A549 (cell line): Measurements from ENCODE around the gene RFX1. TPM values are rescaled to one million over a fixed set of nuclear protein-coding genes. Genes with fewer than 3 reads are reported as not detected.

Experiments
- ATAC-seq, 2 experiments: fragments of 200-7000 bp in 1 of 2; fragments of >200 bp in 1 of 2; cut with Nextera tagmentation in 1 of 2; cut with Tn5 transposase in 1 of 2; 3 replicates each; pipeline versions ENCODE4 v1.8.0 to v1.9.1; 2018 to 2020; ENCODE audit warnings: mild to moderate bottlenecking in 1 of 2, moderate library complexity in 1 of 2
- CTCF ChIA-PET: fragments of 300-600 bp; sonication (Branson Sonifier 250); formaldehyde crosslinking; extraction: SDS; loops from one replicate; lab custom pipeline; 2021; ENCODE audit warnings: antibody characterized with exemption, inconsistent platforms; lab: Yijun Ruan, JAX
- POLR2A ChIA-PET: fragments of 350-600 bp; formaldehyde crosslinking; extraction: SDS; loops from one replicate; lab custom pipeline; 2021; ENCODE audit warnings: antibody characterized with exemption, inconsistent platforms; lab: Yijun Ruan, JAX
- DNase-seq, 2 experiments: peaks; one replicate each; pipeline versions ENCODE4 v3.0.0 to v3.0.0-alpha.2; 2011 to 2016; ENCODE audit warnings: low read depth in 1 of 2, low spot score in 1 of 2
- FAIRE-seq: peaks from 2 replicates; lab custom pipeline; 2011; peaks lifted over from hg19 to GRCh38; lab: Jason Lieb, UNC
- H3K27ac ChIP-seq, 2 experiments: fragments of >200 bp; sonication (Bioruptor Twin); formaldehyde crosslinking; 3 replicates each; pipeline ENCODE4 v1.5.1; 2016 to 2017
- H3K4me1 ChIP-seq: fragments of >200 bp; sonication (Bioruptor Twin); formaldehyde crosslinking; 3 replicates; pipeline ENCODE4 v1.6.1; 2016
- H3K4me2 ChIP-seq: fragments of >200 bp; sonication (Bioruptor Twin); formaldehyde crosslinking; 3 replicates; pipeline ENCODE4 v1.6.1; 2016
- H3K4me3 ChIP-seq: fragments of >200 bp; sonication (Bioruptor Twin); formaldehyde crosslinking; 3 replicates; pipeline ENCODE4 v1.5.1; 2016
- H3K9me3 ChIP-seq: fragments of >200 bp; sonication (Bioruptor Twin); formaldehyde crosslinking; 3 replicates; pipeline ENCODE4 v1.6.1; 2016
- BCL3 ChIP-seq: fragments of >200 bp; sonication (Bioruptor Twin); formaldehyde crosslinking; IDR thresholded peaks from 3 replicates; pipeline ENCODE4 v1.6.1; 2016
- CBX8 ChIP-seq: fragments of 200-600 bp; sonication (generic); IDR thresholded peaks from 2 replicates; pipeline ENCODE4 v1.6.1; 2016
- CEBPB ChIP-seq, 2 experiments: fragments of >200 bp in 1 of 2; sonication (Bioruptor Twin) in 1 of 2; formaldehyde crosslinking in 1 of 2; IDR thresholded peaks; 2 replicates each; pipeline ENCODE4 v1.6.1; 2012 to 2016
- CHD2 ChIP-seq: fragments of 150-350 bp; IDR thresholded peaks from 2 replicates; pipeline ENCODE4 v1.6.1; 2014; ENCODE audit warnings: low read length; ENCODE audit not compliant: partially characterized antibody
- EP300 ChIP-seq, 2 experiments: fragments of >200 bp; sonication (Bioruptor Twin); formaldehyde crosslinking; IDR thresholded peaks; 2 replicates in 1 of 2; 3 replicates in 1 of 2; pipeline ENCODE4 v1.6.1; 2016 to 2017
- ESRRA ChIP-seq: fragments of 150-350 bp; IDR thresholded peaks from 2 replicates; pipeline ENCODE4 v1.6.1; 2014; ENCODE audit warnings: mild to moderate bottlenecking, low read length, borderline replicate concordance
- GATA3 ChIP-seq: IDR thresholded peaks from 2 replicates; pipeline ENCODE4 v1.6.1; 2012; ENCODE audit warnings: borderline replicate concordance
- HMGXB4 ChIP-seq: fragments of 250-450 bp; sonication (Bioruptor Pico); IDR thresholded peaks from 2 replicates; pipeline ENCODE4 v1.5.0; 2021; ENCODE audit warnings: mild to moderate bottlenecking, moderate library complexity, borderline replicate concordance
- HOXA7 ChIP-seq: fragments of 250-450 bp; sonication (Bioruptor Pico); IDR thresholded peaks from 2 replicates; pipeline ENCODE4 v1.5.0; 2020; ENCODE audit warnings: mild to moderate bottlenecking, moderate library complexity
- HOXB13 ChIP-seq: fragments of 250-450 bp; sonication (Bioruptor Pico); IDR thresholded peaks from 2 replicates; pipeline ENCODE4 v1.5.0; 2020; ENCODE audit warnings: low read depth, mild to moderate bottlenecking, moderate library complexity
- JUNB ChIP-seq: fragments of >200 bp; sonication (Bioruptor Twin); formaldehyde crosslinking; IDR thresholded peaks from 2 replicates; pipeline ENCODE4 v1.6.1; 2016
- MAZ ChIP-seq: fragments of 150-350 bp; IDR thresholded peaks from 2 replicates; pipeline ENCODE4 v1.6.1; 2014; ENCODE audit warnings: antibody characterized with exemption, low read depth, low read length, borderline replicate concordance
- NPAS2 ChIP-seq: fragments of 250-450 bp; sonication (Bioruptor Pico); IDR thresholded peaks from 2 replicates; pipeline ENCODE4 v1.8.0; 2022; ENCODE audit warnings: mild to moderate bottlenecking, moderate library complexity, borderline replicate concordance
- PHF8 ChIP-seq: fragments of 200-600 bp; sonication (generic); IDR thresholded peaks from 2 replicates; pipeline ENCODE4 v1.6.1; 2016; ENCODE audit warnings: low read depth, mild to moderate bottlenecking, antibody characterized with exemption, moderate library complexity, borderline replicate concordance
- RAD21 ChIP-seq, 2 experiments: fragments of >200 bp in 1 of 2; sonication (Bioruptor Twin) in 1 of 2; formaldehyde crosslinking in 1 of 2; IDR thresholded peaks in 1 of 2; conservative IDR thresholded peaks in 1 of 2; 2 replicates in 1 of 2; 3 replicates in 1 of 2; pipeline ENCODE4 v1.6.1; 2012 to 2018; ENCODE audit warnings: inconsistent platforms in 1 of 2
- RARB ChIP-seq: fragments of 250-450 bp; sonication (Bioruptor Pico); IDR thresholded peaks from 2 replicates; pipeline ENCODE4 v1.8.0; 2021; ENCODE audit warnings: mild to moderate bottlenecking, moderate library complexity
- RFX5 ChIP-seq: fragments of 450-650 bp; IDR thresholded peaks from 2 replicates; pipeline ENCODE4 v1.7.1; 2014; ENCODE audit warnings: antibody characterized with exemption, mild to moderate bottlenecking, moderate library complexity
- SMC3 ChIP-seq: fragments of >200 bp; sonication (Bioruptor Twin); formaldehyde crosslinking; IDR thresholded peaks from 3 replicates; pipeline ENCODE4 v1.6.1; 2018; ENCODE audit warnings: inconsistent platforms
- SREBF2 ChIP-seq: fragments of 450-650 bp; IDR thresholded peaks from 2 replicates; pipeline ENCODE4 v1.6.1; 2014; ENCODE audit warnings: mild to moderate bottlenecking, moderate library complexity
- TP53 ChIP-seq: fragments of 250-450 bp; sonication (Bioruptor Pico); IDR thresholded peaks from 2 replicates; pipeline ENCODE4 v1.5.0; 2021; ENCODE audit warnings: mild to moderate bottlenecking, moderate library complexity
- ZFP36 ChIP-seq: fragments of 450-650 bp; IDR thresholded peaks from 2 replicates; pipeline ENCODE4 v1.6.1; 2014; ENCODE audit warnings: borderline replicate concordance; ENCODE audit not compliant: partially characterized antibody
- ZNF302 ChIP-seq: fragments of 250-450 bp; sonication (Bioruptor Pico); IDR thresholded peaks from 2 replicates; pipeline ENCODE4 v1.9.0; 2021; ENCODE audit warnings: inconsistent platforms, mild to moderate bottlenecking, moderate library complexity
- ZSCAN20 ChIP-seq: fragments of 250-450 bp; sonication (Bioruptor Pico); IDR thresholded peaks from 2 replicates; pipeline ENCODE4 v1.8.0; 2022; ENCODE audit warnings: mild to moderate bottlenecking, moderate library complexity
- WGBS: methylation state at CpG from one replicate; pipeline ENCODE4 v1.1.6; 2017; ENCODE audit errors: missing lambda C conversion rate; 5-methylcytosine and 5-hydroxymethylcytosine counted together
- polyA plus RNA-seq, 4 experiments: library from polyadenylated mRNA; depleted of rRNA in 3 of 4; stranded (reverse); fragments of >200 nt; fragmentation: RNase III in 1 of 4; extraction: RNeasy Plus Mini Kit Qiagen cat#74134 plus additional on column Dnase treatment in 1 of 4; gene quantifications; 2 replicates in 3 of 4; 3 replicates in 1 of 4; pipeline ENCODE4 v1.2.3, GENCODE V29; 2011 to 2017
- TF ChIP-seq, protein P1 (sequence below): fragments of >200 bp; sonication (Bioruptor Twin); formaldehyde crosslinking; IDR thresholded peaks from 3 replicates; pipeline ENCODE4 v1.5.1; 2016
- TF ChIP-seq, protein P2 (sequence below): IDR thresholded peaks from 2 replicates; pipeline ENCODE4 v1.6.1; 2012

Gene RFX1
- polyA plus RNA-seq, 2 of the 4 experiments (the other 2 are of a cell fraction) = 0.57 to 5.4 TPM

DNA sequence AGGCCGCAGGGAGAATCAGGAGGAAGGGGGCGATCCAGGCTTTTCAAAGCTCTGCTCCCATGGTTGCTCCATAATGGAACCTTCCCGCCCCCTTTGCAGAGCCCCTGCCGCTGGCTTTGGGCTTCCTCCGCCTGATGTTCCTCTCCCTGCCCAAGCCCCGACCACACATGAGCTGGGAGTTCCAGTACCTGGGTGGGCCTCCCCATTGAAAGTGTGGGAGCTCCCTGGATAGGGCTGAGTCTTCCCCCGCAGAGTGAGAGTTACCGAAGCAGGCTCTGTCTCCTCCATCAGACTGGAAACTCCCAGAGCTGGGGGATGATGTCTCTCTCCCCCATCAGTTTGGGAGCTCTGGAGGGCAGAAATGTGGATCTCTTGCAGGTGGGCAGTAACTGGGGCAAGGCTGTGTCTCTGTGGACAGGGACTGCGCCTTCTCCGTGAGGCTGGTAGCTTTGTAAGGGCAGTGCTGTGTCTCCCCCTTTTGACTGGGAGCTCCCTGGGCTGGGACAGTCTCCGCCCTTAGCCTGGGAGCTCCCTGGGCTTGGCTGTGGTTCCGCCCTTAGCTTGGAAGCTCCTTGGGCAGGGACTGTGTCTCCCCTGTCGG, 53.1 kb downstream of the RFX1 start:
- H3K4me3 ChIP-seq = peak overlapping the region; percentile 85
- ATAC-seq = peak; percentile 48 to 67
- TF ChIP-seq ZSCAN20 (CRISPR knock-in tag) (no peak), CEBPB (IDR thresholded peaks at IDR 0.05) (no peak), BCL3 (no peak), SREBF2 (no peak), TP53 (CRISPR knock-in tag) (no peak), HOXB13 (no peak), ESRRA (no peak), RARB (CRISPR knock-in tag) (no peak), PHF8 (no peak), EP300 (IDR thresholded peaks at IDR 0.05) (no peak), GATA3 (no peak), ZFP36 (peak; percentile 27), RAD21 (conservative IDR thresholded peaks at IDR 0.05 in 1 of 2, IDR thresholded peaks at IDR 0.05 in 1 of 2) (peak in 1 of 2 experiments; percentile 27; a peak in 1 of 5 replicates), SMC3 (no peak)
- TF ChIP-seq, protein P1, sequence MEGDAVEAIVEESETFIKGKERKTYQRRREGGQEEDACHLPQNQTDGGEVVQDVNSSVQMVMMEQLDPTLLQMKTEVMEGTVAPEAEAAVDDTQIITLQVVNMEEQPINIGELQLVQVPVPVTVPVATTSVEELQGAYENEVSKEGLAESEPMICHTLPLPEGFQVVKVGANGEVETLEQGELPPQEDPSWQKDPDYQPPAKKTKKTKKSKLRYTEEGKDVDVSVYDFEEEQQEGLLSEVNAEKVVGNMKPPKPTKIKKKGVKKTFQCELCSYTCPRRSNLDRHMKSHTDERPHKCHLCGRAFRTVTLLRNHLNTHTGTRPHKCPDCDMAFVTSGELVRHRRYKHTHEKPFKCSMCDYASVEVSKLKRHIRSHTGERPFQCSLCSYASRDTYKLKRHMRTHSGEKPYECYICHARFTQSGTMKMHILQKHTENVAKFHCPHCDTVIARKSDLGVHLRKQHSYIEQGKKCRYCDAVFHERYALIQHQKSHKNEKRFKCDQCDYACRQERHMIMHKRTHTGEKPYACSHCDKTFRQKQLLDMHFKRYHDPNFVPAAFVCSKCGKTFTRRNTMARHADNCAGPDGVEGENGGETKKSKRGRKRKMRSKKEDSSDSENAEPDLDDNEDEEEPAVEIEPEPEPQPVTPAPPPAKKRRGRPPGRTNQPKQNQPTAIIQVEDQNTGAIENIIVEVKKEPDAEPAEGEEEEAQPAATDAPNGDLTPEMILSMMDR = no peak
- TF ChIP-seq, all 56 proteins: peak for 2
- ChIA-PET POLR2A (interaction anchor here (0.8 kb wide), 1 partner anchor 8 kb away, joined by 3 read pairs; no protein-coding TSS in a partner anchor), CTCF (interaction anchor here (1.3 to 2.3 kb wide), 5 partner anchors 8 to 122 kb away, joined by 3 to 6 read pairs (median 3); partner anchors contain the start of gene MISP3)
- Histone ChIP-seq H3K9me3 (no peaks in the 10 kb centered on the region), H3K4me1 (peaks cover 8% of the 10 kb centered on the region; the same call in 1 of the 3 replicates), H3K27ac (peak overlapping the region; percentile 93 to 98), H3K4me2 (peak overlapping the region; percentile 98)
- WGBS = 0% methylated on average over 3 of the region's 13 CpGs
- peak; percentile 35 to 53 for DNase-seq
- FAIRE-seq = no peak

DNA sequence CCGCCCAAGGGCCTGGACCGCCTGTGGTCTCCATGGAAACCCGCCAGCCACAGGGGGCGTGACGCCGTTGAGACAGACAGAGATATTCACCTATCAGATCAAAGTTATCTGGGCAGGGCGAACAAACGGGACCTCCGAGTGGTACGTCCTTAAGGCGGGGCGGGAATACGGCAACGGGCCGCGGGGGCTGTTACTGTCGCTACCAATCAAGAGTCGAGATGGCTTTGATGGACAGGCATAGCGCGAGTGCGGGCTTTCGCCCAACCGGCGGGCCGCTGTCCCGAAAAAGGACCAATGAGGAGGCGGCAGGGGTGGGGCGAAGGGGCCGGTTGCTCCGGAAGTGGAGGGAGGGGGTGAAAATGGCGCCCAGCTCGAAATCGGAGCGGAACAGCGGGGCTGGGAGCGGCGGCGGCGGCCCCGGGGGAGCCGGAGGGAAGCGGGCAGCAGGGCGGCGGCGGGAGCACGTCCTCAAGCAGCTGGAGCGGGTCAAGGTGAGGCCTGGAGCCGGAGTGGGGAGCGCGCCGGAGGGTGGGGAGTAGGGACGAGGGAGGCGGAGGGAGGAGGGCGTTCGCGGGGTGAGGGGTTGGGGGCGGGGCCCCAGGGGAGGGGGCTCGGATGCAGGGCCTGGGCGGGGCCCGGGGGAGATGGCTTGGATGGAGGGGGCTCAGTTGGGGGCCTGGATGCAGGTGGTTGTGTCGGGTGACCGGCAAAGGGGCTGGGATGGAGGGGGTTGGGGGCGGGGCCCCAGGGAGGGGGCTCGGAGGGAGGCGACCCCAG, 53.8 kb downstream of the RFX1 start, which contains the start of gene DCAF15:
Gene DCAF15, plus strand, starts transcription at position 356 of the 777 bp plus-strand sequence. Its CDS starts 4 bp downstream, at position 360.
- no peak for FAIRE-seq
- peak; percentile 98 to 99 for DNase-seq
- POLR2A ChIA-PET = interaction anchor here (0.7 to 0.8 kb wide), 2 partner anchors 9 to 82 kb away, joined by 3 to 4 read pairs; no protein-coding TSS in a partner anchor
- CTCF ChIA-PET = interaction anchor here (1.3 to 1.4 kb wide), 3 partner anchors 9 to 123 kb away, joined by 3 to 4 read pairs (median 3); no protein-coding TSS in a partner anchor
- Histone ChIP-seq H3K4me3 (peak within 1 kb of the TSS; percentile 85), H3K4me1 (peaks cover 8% of the 10 kb centered on the region; the same call in 1 of the 3 replicates), H3K4me2 (peak within 1 kb of the TSS; percentile 98), H3K9me3 (no peaks in the 10 kb centered on the region), H3K27ac (peak within 1 kb of the TSS; percentile 93 to 98)
- ATAC-seq = peak; percentile 96 to 98
- WGBS = 3% methylated on average over 27 of the region's 65 CpGs
- TF ChIP-seq ZNF302 (CRISPR knock-in tag) (no peak), HOXA7 (CRISPR knock-in tag) (no peak), BCL3 (no peak), RFX5 (peak; percentile 41; the same call in 1 of the 2 replicates), GATA3 (no peak), ZFP36 (no peak), CEBPB (IDR thresholded peaks at IDR 0.05) (no peak), NPAS2 (CRISPR knock-in tag) (no peak), MAZ (no peak), SMC3 (no peak), CBX8 (no peak), RARB (CRISPR knock-in tag) (no peak), CHD2 (no peak), HMGXB4 (CRISPR knock-in tag) (no peak), PHF8 (peak; percentile 28; the same call in 1 of the 2 replicates), ZSCAN20 (CRISPR knock-in tag) (no peak), JUNB (no peak)
- TF ChIP-seq, protein P2, sequence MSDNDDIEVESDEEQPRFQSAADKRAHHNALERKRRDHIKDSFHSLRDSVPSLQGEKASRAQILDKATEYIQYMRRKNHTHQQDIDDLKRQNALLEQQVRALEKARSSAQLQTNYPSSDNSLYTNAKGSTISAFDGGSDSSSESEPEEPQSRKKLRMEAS = no peak
